Measurements from ENCODE around the gene PDK2. TPM values are rescaled to one million over a fixed set of nuclear protein-coding genes. Genes with fewer than 3 reads are reported as not detected.

The PDK2 gene
- total and polyA plus RNA-seq, 5 donors from 2014 or later = 25.2 to 65.2 (median 48.0) TPM

- Histone ChIP-seq H3K36me3 (ENCODE audit: control insufficient read depth, insufficient read depth, low read length) (no peaks in the 10 kb centered on the region), H3K4me1 (ENCODE audit: control insufficient read depth, insufficient read depth, low read length, poor library complexity, severe bottlenecking) (no peaks in the 10 kb centered on the region), H3K27ac (ENCODE audit: insufficient read depth, low read length, poor library complexity, severe bottlenecking) (no peak overlapping the region), H3K27me3 (ENCODE audit: control insufficient read depth, insufficient read depth, low read length) (no peaks in the 10 kb centered on the region), H3K9me3 (ENCODE audit: control insufficient read depth in 2 of 2, low read length in 2 of 2) (no peaks in the 10 kb centered on the region), H3K4me3 (ENCODE audit: low read depth, low read length) (no peak overlapping the region)
- H3K4me3 Mint-ChIP-seq = peak overlapping the region in 1 of 4 donors; percentile 53
- H3K36me3 Mint-ChIP-seq = no peaks in the 10 kb centered on the region
- peaks cover 0 to 2% (median 0%) of the 10 kb centered on the region in 7 donors for H3K9me3 Mint-ChIP-seq
- no peaks in the 10 kb centered on the region for H3K27me3 Mint-ChIP-seq
- H3K4me1 Mint-ChIP-seq = peaks cover 0 to 6% (median 3%) of the 10 kb centered on the region in 4 donors
- DNase-seq = no peak
- no peak overlapping the region for H3K27ac Mint-ChIP-seq
- no peak for ATAC-seq (ENCODE audit: low read depth in 2 of 2)
Observed at GRCh38 chr17:50049636-50050035, 45.5 kb upstream of the PDK2 start.

- ATAC-seq (ENCODE audit: low read depth in 2 of 2) = no peak
Observed at GRCh38 chr17:50050431-50051032, 44.6 kb upstream of the PDK2 start.

GRCh38 chr17:50051082-50051576 lies 44.0 kb upstream of the PDK2 start:
- peaks cover 8% of the 10 kb centered on the region for H3K4me1 ChIP-seq (ENCODE audit: control insufficient read depth, insufficient read depth, low read length, poor library complexity, severe bottlenecking)
- H3K4me1 Mint-ChIP-seq = peaks cover 0 to 11% (median 7%) of the 10 kb centered on the region in 4 donors
- no peak overlapping the region for H3K4me3 ChIP-seq (ENCODE audit: low read depth, low read length)
- peak overlapping the region in 1 of 3 donors; percentile 46 for H3K27ac Mint-ChIP-seq
- no peak overlapping the region for H3K27ac ChIP-seq (ENCODE audit: insufficient read depth, low read length, poor library complexity, severe bottlenecking)
- no peaks in the 10 kb centered on the region for H3K36me3 Mint-ChIP-seq
- DNase-seq (peak in 1 of 3 donors; percentile 43), ATAC-seq (ENCODE audit: low read depth in 2 of 2) (peak; percentile 52)
- H3K4me3 Mint-ChIP-seq = peak overlapping the region in 1 of 4 donors; percentile 60
- no peaks in the 10 kb centered on the region for H3K36me3 ChIP-seq (ENCODE audit: control insufficient read depth, insufficient read depth, low read length)
- H3K9me3 ChIP-seq (ENCODE audit: control insufficient read depth in 2 of 2, low read length in 2 of 2) = no peaks in the 10 kb centered on the region
- H3K27me3 Mint-ChIP-seq = no peaks in the 10 kb centered on the region
- no peaks in the 10 kb centered on the region for H3K27me3 ChIP-seq (ENCODE audit: control insufficient read depth, insufficient read depth, low read length)
- H3K9me3 Mint-ChIP-seq = peaks cover 0 to 2% (median 0%) of the 10 kb centered on the region in 7 donors

More at GRCh38 chr17:50050431-50051032, 44.6 kb upstream of the PDK2 start:
- H3K27ac ChIP-seq (ENCODE audit: insufficient read depth, low read length, poor library complexity, severe bottlenecking) = no peak overlapping the region
- Mint-ChIP-seq H3K4me3 (peak overlapping the region in 1 of 4 donors; percentile 60), H3K36me3 (no peaks in the 10 kb centered on the region), H3K9me3 (peaks cover 0 to 2% (median 0%) of the 10 kb centered on the region in 7 donors), H3K27me3 (no peaks in the 10 kb centered on the region), H3K27ac (no peak overlapping the region), H3K4me1 (peaks cover 0 to 11% (median 7%) of the 10 kb centered on the region in 4 donors)
- no peak overlapping the region for H3K4me3 ChIP-seq (ENCODE audit: low read depth, low read length)
- H3K27me3 ChIP-seq (ENCODE audit: control insufficient read depth, insufficient read depth, low read length) = no peaks in the 10 kb centered on the region
- no peaks in the 10 kb centered on the region for H3K36me3 ChIP-seq (ENCODE audit: control insufficient read depth, insufficient read depth, low read length)
- H3K9me3 ChIP-seq (ENCODE audit: control insufficient read depth in 2 of 2, low read length in 2 of 2) = no peaks in the 10 kb centered on the region
- DNase-seq = no peak
- peaks cover 8% of the 10 kb centered on the region for H3K4me1 ChIP-seq (ENCODE audit: control insufficient read depth, insufficient read depth, low read length, poor library complexity, severe bottlenecking)

DNA sequence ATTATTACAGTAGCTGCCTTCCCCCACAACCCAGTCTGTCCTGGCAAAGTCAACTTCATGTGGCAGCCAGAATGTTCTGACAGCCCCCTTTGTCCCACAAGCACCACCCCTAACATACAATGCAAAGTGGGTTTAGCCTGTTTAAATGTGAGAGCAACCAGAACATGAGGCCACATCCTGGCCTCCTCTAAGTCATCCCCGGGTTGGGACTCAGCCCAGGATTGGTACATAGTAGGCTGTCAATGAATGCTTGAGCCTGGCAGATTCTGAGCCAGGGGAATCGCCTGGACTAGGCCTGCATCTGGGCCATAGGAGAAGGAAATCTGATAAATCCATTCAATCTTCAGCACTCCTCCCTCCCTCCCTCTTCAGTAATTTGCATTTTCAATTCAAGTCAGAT lies 43.5 kb upstream of the PDK2 start:
- no peaks in the 10 kb centered on the region for H3K36me3 Mint-ChIP-seq
- Histone ChIP-seq H3K27me3 (ENCODE audit: control insufficient read depth, insufficient read depth, low read length) (no peaks in the 10 kb centered on the region), H3K27ac (ENCODE audit: insufficient read depth, low read length, poor library complexity, severe bottlenecking) (no peak overlapping the region), H3K9me3 (ENCODE audit: control insufficient read depth in 2 of 2, low read length in 2 of 2) (no peaks in the 10 kb centered on the region), H3K4me3 (ENCODE audit: low read depth, low read length) (no peak overlapping the region), H3K4me1 (ENCODE audit: control insufficient read depth, insufficient read depth, low read length, poor library complexity, severe bottlenecking) (peaks cover 8% of the 10 kb centered on the region), H3K36me3 (ENCODE audit: control insufficient read depth, insufficient read depth, low read length) (no peaks in the 10 kb centered on the region)
- DNase-seq = no peak
- ATAC-seq (ENCODE audit: low read depth in 2 of 2) = no peak
- peak overlapping the region in 1 of 3 donors; percentile 46 for H3K27ac Mint-ChIP-seq
- peak overlapping the region in 2 of 4 donors; percentile 60 to 73 for H3K4me3 Mint-ChIP-seq
- H3K9me3 Mint-ChIP-seq = peaks cover 0 to 2% (median 0%) of the 10 kb centered on the region in 7 donors
- peaks cover 0 to 15% (median 7%) of the 10 kb centered on the region in 4 donors for H3K4me1 Mint-ChIP-seq
- no peaks in the 10 kb centered on the region for H3K27me3 Mint-ChIP-seq

DNA sequence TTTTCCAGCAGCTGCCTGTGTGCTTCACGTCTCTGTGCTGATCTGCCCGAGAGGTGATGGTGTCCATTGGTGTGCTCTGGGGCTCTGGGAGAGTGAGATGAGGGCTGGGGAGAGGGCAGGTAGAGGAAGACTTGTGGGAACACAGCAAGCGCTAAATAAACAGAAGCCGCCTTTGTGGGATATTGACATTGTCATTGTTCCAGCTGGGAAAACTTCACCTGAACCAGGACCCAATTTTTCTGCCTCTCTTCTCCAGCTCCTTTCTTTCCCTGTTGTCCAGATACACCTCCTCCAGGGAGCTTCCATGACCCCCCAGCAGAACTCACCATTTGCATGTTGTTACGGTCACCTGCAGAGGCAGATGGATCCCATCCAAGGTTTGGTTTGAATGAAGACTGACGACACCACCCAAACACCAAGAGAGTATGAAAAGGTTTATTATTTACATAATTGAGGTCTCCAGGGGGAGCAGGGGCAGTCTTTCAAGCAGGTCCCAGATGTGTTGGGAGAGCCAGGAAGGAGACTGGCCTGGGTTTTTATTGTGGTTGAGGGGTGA lies 42.8 kb upstream of the PDK2 start:
- no peaks in the 10 kb centered on the region for H3K36me3 ChIP-seq (ENCODE audit: control insufficient read depth, insufficient read depth, low read length)
- Mint-ChIP-seq H3K9me3 (peaks cover 0 to 2% (median 0%) of the 10 kb centered on the region in 7 donors), H3K4me3 (peak overlapping the region in 1 of 4 donors; percentile 73), H3K27ac (peak overlapping the region in 1 of 3 donors; percentile 78), H3K27me3 (no peaks in the 10 kb centered on the region), H3K36me3 (no peaks in the 10 kb centered on the region), H3K4me1 (peaks cover 0 to 21% (median 14%) of the 10 kb centered on the region in 4 donors)
- H3K4me1 ChIP-seq (ENCODE audit: control insufficient read depth, insufficient read depth, low read length, poor library complexity, severe bottlenecking) = peaks cover 15% of the 10 kb centered on the region
- no peak for DNase-seq
- no peak for ATAC-seq (ENCODE audit: low read depth in 2 of 2)
- H3K4me3 ChIP-seq (ENCODE audit: low read depth, low read length) = no peak overlapping the region
- no peak overlapping the region for H3K27ac ChIP-seq (ENCODE audit: insufficient read depth, low read length, poor library complexity, severe bottlenecking)
- no peaks in the 10 kb centered on the region for H3K27me3 ChIP-seq (ENCODE audit: control insufficient read depth, insufficient read depth, low read length)
- H3K9me3 ChIP-seq (ENCODE audit: control insufficient read depth in 2 of 2, low read length in 2 of 2) = no peaks in the 10 kb centered on the region

- Histone ChIP-seq H3K27me3 (ENCODE audit: control insufficient read depth, insufficient read depth, low read length) (no peaks in the 10 kb centered on the region), H3K36me3 (ENCODE audit: control insufficient read depth, insufficient read depth, low read length) (no peaks in the 10 kb centered on the region), H3K4me3 (ENCODE audit: low read depth, low read length) (no peak overlapping the region), H3K9me3 (ENCODE audit: control insufficient read depth in 2 of 2, low read length in 2 of 2) (no peaks in the 10 kb centered on the region), H3K4me1 (ENCODE audit: control insufficient read depth, insufficient read depth, low read length, poor library complexity, severe bottlenecking) (peaks cover 20% of the 10 kb centered on the region), H3K27ac (ENCODE audit: insufficient read depth, low read length, poor library complexity, severe bottlenecking) (no peak overlapping the region)
- peaks cover 0 to 2% (median 0%) of the 10 kb centered on the region in 7 donors for H3K9me3 Mint-ChIP-seq
- H3K27ac Mint-ChIP-seq = peak overlapping the region in 1 of 3 donors; percentile 70
- no peak for ATAC-seq (ENCODE audit: low read depth in 2 of 2)
- DNase-seq = no peak
- no peaks in the 10 kb centered on the region for H3K27me3 Mint-ChIP-seq
- peak overlapping the region; percentile 15 to 91 (median 34) for H3K4me3 Mint-ChIP-seq
- peaks cover 4 to 26% (median 19%) of the 10 kb centered on the region in 4 donors for H3K4me1 Mint-ChIP-seq
- H3K36me3 Mint-ChIP-seq = no peaks in the 10 kb centered on the region
Observed at GRCh38 chr17:50052822-50053653, 42.1 kb upstream of the PDK2 start.

- H3K27ac ChIP-seq (ENCODE audit: insufficient read depth, low read length, poor library complexity, severe bottlenecking) = no peak overlapping the region
- ATAC-seq (ENCODE audit: low read depth in 2 of 2) = no peak
- peak overlapping the region in 3 of 4 donors; percentile 52 to 91 (median 90) for H3K4me3 Mint-ChIP-seq
- H3K9me3 ChIP-seq (ENCODE audit: control insufficient read depth in 2 of 2, low read length in 2 of 2) = no peaks in the 10 kb centered on the region
- no peaks in the 10 kb centered on the region for H3K27me3 ChIP-seq (ENCODE audit: control insufficient read depth, insufficient read depth, low read length)
- peaks cover 20% of the 10 kb centered on the region for H3K4me1 ChIP-seq (ENCODE audit: control insufficient read depth, insufficient read depth, low read length, poor library complexity, severe bottlenecking)
- peaks cover 5 to 32% (median 23%) of the 10 kb centered on the region in 4 donors for H3K4me1 Mint-ChIP-seq
- H3K9me3 Mint-ChIP-seq = peaks cover 0 to 2% (median 0%) of the 10 kb centered on the region in 7 donors
- peak overlapping the region in 1 of 3 donors; percentile 36 for H3K27ac Mint-ChIP-seq
- no peak for DNase-seq
- no peaks in the 10 kb centered on the region for H3K36me3 Mint-ChIP-seq
- H3K36me3 ChIP-seq (ENCODE audit: control insufficient read depth, insufficient read depth, low read length) = no peaks in the 10 kb centered on the region
- H3K27me3 Mint-ChIP-seq = no peaks in the 10 kb centered on the region
- H3K4me3 ChIP-seq (ENCODE audit: low read depth, low read length) = no peak overlapping the region
Observed at GRCh38 chr17:50053654-50053960, 41.5 kb upstream of the PDK2 start.

Data from CD4-positive, CD25-positive, alpha-beta regulatory T cell (primary cell).